ENCODE results near the gene MAP3K2. TPM values are rescaled to one million over a fixed set of nuclear protein-coding genes. Genes with fewer than 3 reads are reported as not detected.

The MAP3K2 gene
- total and polyA plus RNA-seq, 2 donors (not counting 3 experiments of a cell fraction or from before 2014, with no cell fraction given): 3.4 to 25.7 TPM

DNA sequence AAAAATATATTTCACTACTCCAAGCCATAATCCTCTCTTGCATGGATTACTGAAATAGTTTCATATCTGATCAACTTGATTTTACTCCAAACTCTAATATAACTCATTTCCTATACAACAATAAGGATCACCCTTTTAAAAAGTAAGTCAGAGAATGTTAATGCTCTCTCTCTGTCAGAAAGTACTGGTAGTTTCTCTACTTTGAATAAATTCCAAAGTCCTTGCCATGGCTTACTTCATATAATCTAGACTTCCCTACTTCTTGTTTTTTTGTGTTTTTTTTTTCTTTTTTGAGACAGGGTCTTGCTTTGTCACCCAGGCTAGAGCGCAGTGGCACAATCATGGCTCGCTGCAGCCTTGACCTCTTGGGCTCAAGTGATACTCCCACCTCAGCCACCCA, 36.2 kb downstream of the MAP3K2 start:
- Histone ChIP-seq H3K4me2 (ENCODE audit: insufficient read depth, low read length) (no peak overlapping the region), H3K9me3 (replicated peaks; ENCODE audit: control insufficient read depth, insufficient read depth, low read length) (no peaks in the 10 kb centered on the region), H3K4me3 (replicated peaks in 1 of 3; ENCODE audit: insufficient read depth in 1 of 3, low read depth in 1 of 3, low read length in 3 of 3) (no peak overlapping the region), H3K4me1 (ENCODE audit: control insufficient read depth, extremely low read depth, insufficient read depth, low read length) (no peaks in the 10 kb centered on the region), H2AFZ (ENCODE audit: low read depth, low read length) (no peak overlapping the region), H3K9ac (replicated peaks; ENCODE audit: extremely low read depth, insufficient read depth, low read length) (no peak overlapping the region), H3K79me2 (ENCODE audit: control insufficient read depth, insufficient read depth, low read length) (peaks cover 41% of the 10 kb centered on the region), H3K27me3 (ENCODE audit: control insufficient read depth in 2 of 2, insufficient read depth in 2 of 2, low read length in 2 of 2) (no peaks in the 10 kb centered on the region), H3K36me3 (ENCODE audit: control insufficient read depth in 2 of 2, extremely low read depth in 1 of 2, insufficient read depth in 2 of 2, low read length in 2 of 2) (no peaks in the 10 kb centered on the region), H4K20me1 (replicated peaks; ENCODE audit: control insufficient read depth, extremely low read depth, insufficient read depth, low read length) (peaks cover 6% of the 10 kb centered on the region), H3K27ac (ENCODE audit: insufficient read depth, low read depth, low read length) (no peak overlapping the region), H3K9me1 (replicated peaks; ENCODE audit: control insufficient read depth, extremely low read depth, insufficient read depth, low read length) (no peaks in the 10 kb centered on the region)
- ChIA-PET CTCF (interaction anchor here (1.6 kb wide), 1 partner anchor 62 kb away, joined by 3 read pairs; no protein-coding TSS in a partner anchor), POLR2A (no interaction called here)
- DNase-seq (ENCODE audit: low read depth, low spot score) (no peak), FAIRE-seq (no peak)
- TF ChIP-seq GATA2 (IDR thresholded peaks at IDR 0.05; ENCODE audit: insufficient read depth, insufficient read length, low read depth, low read length) (no peak), JUN (IDR thresholded peaks at IDR 0.05; ENCODE audit: borderline replicate concordance, insufficient read depth, insufficient read length, low read depth) (no peak), MYC (IDR thresholded peaks at IDR 0.05; ENCODE audit: low read depth, low read length) (no peak), FOS (IDR thresholded peaks at IDR 0.05; ENCODE audit: borderline replicate concordance, insufficient read depth, low read length) (no peak), POLR2AphosphoS5 (IDR thresholded peaks at IDR 0.05; ENCODE audit: insufficient read depth, low read depth, low read length) (no peak), EZH2 (IDR thresholded peaks at IDR 0.05; ENCODE audit: borderline replicate concordance, low read depth, low read length, severe bottlenecking) (no peak), POLR2A (IDR thresholded peaks at IDR 0.05; ENCODE audit: low read depth, low read length) (no peak)
- TF ChIP-seq, protein P1, sequence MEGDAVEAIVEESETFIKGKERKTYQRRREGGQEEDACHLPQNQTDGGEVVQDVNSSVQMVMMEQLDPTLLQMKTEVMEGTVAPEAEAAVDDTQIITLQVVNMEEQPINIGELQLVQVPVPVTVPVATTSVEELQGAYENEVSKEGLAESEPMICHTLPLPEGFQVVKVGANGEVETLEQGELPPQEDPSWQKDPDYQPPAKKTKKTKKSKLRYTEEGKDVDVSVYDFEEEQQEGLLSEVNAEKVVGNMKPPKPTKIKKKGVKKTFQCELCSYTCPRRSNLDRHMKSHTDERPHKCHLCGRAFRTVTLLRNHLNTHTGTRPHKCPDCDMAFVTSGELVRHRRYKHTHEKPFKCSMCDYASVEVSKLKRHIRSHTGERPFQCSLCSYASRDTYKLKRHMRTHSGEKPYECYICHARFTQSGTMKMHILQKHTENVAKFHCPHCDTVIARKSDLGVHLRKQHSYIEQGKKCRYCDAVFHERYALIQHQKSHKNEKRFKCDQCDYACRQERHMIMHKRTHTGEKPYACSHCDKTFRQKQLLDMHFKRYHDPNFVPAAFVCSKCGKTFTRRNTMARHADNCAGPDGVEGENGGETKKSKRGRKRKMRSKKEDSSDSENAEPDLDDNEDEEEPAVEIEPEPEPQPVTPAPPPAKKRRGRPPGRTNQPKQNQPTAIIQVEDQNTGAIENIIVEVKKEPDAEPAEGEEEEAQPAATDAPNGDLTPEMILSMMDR (IDR thresholded peaks at IDR 0.05; ENCODE audit: extremely low read depth in 1 of 2, insufficient read depth in 1 of 2, low read depth in 1 of 2, low read length in 2 of 2): no peak
- no TSS peak for BruUV-seq (replicated peaks)
- dilution Hi-C loops (cut with MboI; ENCODE audit: extremely low pct_ligation_motif_present, low sequenced_read_pairs) (no loop called here), intact Hi-C loops (cut with micrococcal nuclease) (no loop called here)
